Heart left ventricle (tissue), 16 donors: ENCODE measurements around the gene KLF15. TPM values are rescaled to one million over a fixed set of nuclear protein-coding genes. Genes with fewer than 3 reads are reported as not detected.

Experiments
- ATAC-seq, 4 donors: fragments of 200-7000 bp; cut with Tn5 transposase; one replicate each; pipeline ENCODE4 v1.9.1; 2020 to 2022; ENCODE audit warnings: moderate library complexity in 4 of 4, mild to moderate bottlenecking in 3 of 4, moderate number of reproducible peaks in 1 of 4
- DNase-seq, 5 donors: peaks; one replicate each; pipeline ENCODE4 v3.0.0-alpha.2; 2020
- H3K27ac ChIP-seq, 12 donors: fragments of 200-600 bp; sonication (generic) in 4 of 12; one replicate each; pipeline versions ENCODE4 v1.5.0 to v1.8.0; 2016 to 2022; ENCODE audit warnings: mild to moderate bottlenecking in 2 of 12
- H3K27me3 ChIP-seq, 9 donors: fragments of 200-600 bp; sonication (generic) in 2 of 9; one replicate each; pipeline versions ENCODE4 v1.5.1 to v1.8.0; 2016 to 2022; ENCODE audit warnings: mild to moderate bottlenecking in 3 of 9
- H3K36me3 ChIP-seq, 9 donors: fragments of 200-600 bp; sonication (generic) in 2 of 9; one replicate each; pipeline versions ENCODE4 v1.5.0 to v1.8.0; 2018 to 2022; ENCODE audit warnings: mild to moderate bottlenecking in 2 of 9
- H3K4me1 ChIP-seq, 12 donors: fragments of 200-600 bp; sonication (generic) in 4 of 12; one replicate each; pipeline versions ENCODE4 v1.5.0 to v1.8.0; 2016 to 2022; ENCODE audit warnings: mild to moderate bottlenecking in 3 of 12
- H3K4me3 ChIP-seq, 12 donors: fragments of 200-600 bp; sonication (generic) in 4 of 12; one replicate each; pipeline versions ENCODE4 v1.5.0 to v1.8.0; 2017 to 2022; ENCODE audit warnings: mild to moderate bottlenecking in 9 of 12, moderate library complexity in 4 of 12
- H3K9me3 ChIP-seq, 12 donors: fragments of 200-600 bp; sonication (generic) in 4 of 12; one replicate each; pipeline versions ENCODE4 v1.5.0 to v1.8.0; 2016 to 2022; ENCODE audit warnings: mild to moderate bottlenecking in 1 of 12
- POLR2A ChIP-seq, 2 donors: fragments of 450-650 bp; IDR thresholded peaks; one replicate each; pipeline ENCODE4 v1.6.1; 2017; ENCODE audit warnings: antibody characterized with exemption in 2 of 2, mild to moderate bottlenecking in 2 of 2, moderate library complexity in 2 of 2
- WGBS, 4 donors: extraction: QIAGEN DNeasy Blood & Tissue Kit in 2 of 4; methylation state at CpG; one replicate each; pipeline versions ENCODE4 v1.1.5 to v1.1.7; 2013 to 2018; 5-methylcytosine and 5-hydroxymethylcytosine counted together
- intact Hi-C, 10 donors: fragments of 100-400 bp; cut with DNase I; formaldehyde crosslinking; loops; one replicate each; pipeline versions ENCODE4 v1.11.1 to v1.14.2; 2022
- polyA plus RNA-seq, 2 donors: library from polyadenylated mRNA; stranded (reverse); fragments of 200-250 nt; gene quantifications; one replicate each; pipeline ENCODE4 v1.2.3, GENCODE V29; 2013
- total RNA-seq, 9 donors: library from RNA; depleted of rRNA in 2 of 9; stranded (reverse); fragments of >200 nt in 2 of 9; fragmentation: NEBNext Ultra II Directional in 3 of 9; extraction: Animal tissue kit (Norgen Biotek cat#: 25700) in 3 of 9; gene quantifications; one replicate each; pipeline versions ENCODE4 v1.1.0 to v1.2.4, GENCODE V29; 2016 to 2023
- TF ChIP-seq, protein P1 (sequence below), 12 donors: fragments of 200-600 bp; sonication (generic) in 4 of 12; IDR thresholded peaks; one replicate each; pipeline versions ENCODE4 v1.5.0 to v1.8.0; 2018 to 2022; ENCODE audit warnings: antibody characterized with exemption in 12 of 12, mild to moderate bottlenecking in 5 of 12
- donor health status: ischemic (EF 13 %, LVEDD 7.1; RV severe dilation, severe dysfunction).
- donor health status: healthy with polysubstance abuse.
- donor health status: DM: no; HTN: yes; CAD: no.
- donor health status: DM: no; HTN: no; CAD: no.
- donor health status: ischemic (EF 25% LVEDD 6.9; RV normal size, moderate dysfunction).
- donor health status: ischemic (EF 25% LVEDD 5.7; RV mildly dilated, moderate dysfunction).
- donor health status: healthy.
- donor health status: DM: yes; HTN: yes; CAD: no.
- donor health status: ischemic (EF 35%, LVEDD 5.7; RV mildly dilated, moderate dysfunction).
- donor health status: nonischemic (EF 11% LVEDD 7.7; RV severe dilation, severe dysfunction).
- donor health status: DM: yes; HTN: yes; CAD: no.
- donor health status: PGD.
- donor health status: ischemic (EF 29% LVEDD 5.4; RV normal size, mild dysfunction).
- donor health status: nonischemic (EF 23%, LVEDD 6.1; RV moderate dilation, normal function).

Gene KLF15
- total and polyA plus RNA-seq, 11 donors = 10.5 to 85.8 (median 35.9) TPM

DNA sequence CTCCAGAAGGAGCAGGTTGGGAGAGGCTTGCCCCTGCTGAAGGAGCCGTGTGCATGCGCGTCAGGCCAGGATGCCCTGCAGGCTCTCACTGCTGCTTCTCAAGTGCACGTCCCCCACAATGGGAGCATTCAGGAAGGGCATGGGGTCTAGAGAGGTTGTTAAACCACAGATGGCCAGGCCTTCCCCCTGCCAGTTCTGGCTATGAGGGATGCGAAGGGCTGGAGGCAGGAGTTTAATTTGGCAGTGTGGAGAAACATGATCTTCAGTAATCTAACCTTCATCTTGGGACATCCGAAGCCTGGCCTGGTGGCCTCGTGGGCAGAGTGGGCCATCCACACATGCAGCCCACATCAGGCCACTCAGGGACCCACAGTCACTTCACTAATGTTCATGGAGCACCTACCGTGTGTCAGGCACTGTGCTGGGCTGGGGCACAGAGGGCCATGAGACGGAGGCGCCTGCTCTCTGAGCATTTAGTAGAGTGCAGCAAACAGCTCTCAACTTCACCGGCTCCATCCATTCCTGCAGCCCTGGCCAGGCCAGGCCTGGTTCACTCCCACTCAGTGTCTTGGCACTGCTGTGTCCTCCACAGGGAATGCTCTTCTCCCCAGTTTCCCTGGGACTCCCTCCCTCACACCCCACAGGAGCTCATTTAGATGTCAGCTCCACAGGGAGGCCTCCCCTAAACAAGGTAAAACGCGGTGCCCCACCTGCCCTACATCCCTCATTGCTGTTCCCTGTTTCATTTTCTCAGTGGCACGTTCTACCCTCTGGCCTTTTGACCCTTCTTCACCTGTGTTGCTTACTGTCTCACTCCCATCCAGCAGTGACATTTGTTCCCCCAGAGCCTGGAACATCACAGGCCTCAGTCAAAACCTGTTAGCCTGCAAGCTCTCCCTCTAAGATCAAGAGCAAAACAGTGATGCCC lies 41.5 kb upstream of the KLF15 start:
- Histone ChIP-seq H3K4me1 (peaks cover 0 to 9% (median 2%) of the 10 kb centered on the region in 12 donors), H3K27me3 (peaks cover 0 to 19% (median 0%) of the 10 kb centered on the region in 9 donors), H3K36me3 (no peaks in the 10 kb centered on the region), H3K27ac (no peak overlapping the region), H3K4me3 (no peak overlapping the region), H3K9me3 (no peaks in the 10 kb centered on the region)
- DNase-seq (no peak), ATAC-seq (no peak)
- TF ChIP-seq, protein P1, sequence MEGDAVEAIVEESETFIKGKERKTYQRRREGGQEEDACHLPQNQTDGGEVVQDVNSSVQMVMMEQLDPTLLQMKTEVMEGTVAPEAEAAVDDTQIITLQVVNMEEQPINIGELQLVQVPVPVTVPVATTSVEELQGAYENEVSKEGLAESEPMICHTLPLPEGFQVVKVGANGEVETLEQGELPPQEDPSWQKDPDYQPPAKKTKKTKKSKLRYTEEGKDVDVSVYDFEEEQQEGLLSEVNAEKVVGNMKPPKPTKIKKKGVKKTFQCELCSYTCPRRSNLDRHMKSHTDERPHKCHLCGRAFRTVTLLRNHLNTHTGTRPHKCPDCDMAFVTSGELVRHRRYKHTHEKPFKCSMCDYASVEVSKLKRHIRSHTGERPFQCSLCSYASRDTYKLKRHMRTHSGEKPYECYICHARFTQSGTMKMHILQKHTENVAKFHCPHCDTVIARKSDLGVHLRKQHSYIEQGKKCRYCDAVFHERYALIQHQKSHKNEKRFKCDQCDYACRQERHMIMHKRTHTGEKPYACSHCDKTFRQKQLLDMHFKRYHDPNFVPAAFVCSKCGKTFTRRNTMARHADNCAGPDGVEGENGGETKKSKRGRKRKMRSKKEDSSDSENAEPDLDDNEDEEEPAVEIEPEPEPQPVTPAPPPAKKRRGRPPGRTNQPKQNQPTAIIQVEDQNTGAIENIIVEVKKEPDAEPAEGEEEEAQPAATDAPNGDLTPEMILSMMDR (IDR thresholded peaks at IDR 0.05) = no peak
- TF ChIP-seq POLR2A (IDR thresholded peaks at IDR 0.05) = no peak
- WGBS, 4 donors = 86 to 93% (median 91%) methylated on average over 12 to 14 of the region's 14 CpGs
- intact Hi-C loops = loop anchor here in 1 of 10 donors (10.0 kb wide), 1 partner anchor 66 kb away; no protein-coding TSS in a partner anchor

DNA sequence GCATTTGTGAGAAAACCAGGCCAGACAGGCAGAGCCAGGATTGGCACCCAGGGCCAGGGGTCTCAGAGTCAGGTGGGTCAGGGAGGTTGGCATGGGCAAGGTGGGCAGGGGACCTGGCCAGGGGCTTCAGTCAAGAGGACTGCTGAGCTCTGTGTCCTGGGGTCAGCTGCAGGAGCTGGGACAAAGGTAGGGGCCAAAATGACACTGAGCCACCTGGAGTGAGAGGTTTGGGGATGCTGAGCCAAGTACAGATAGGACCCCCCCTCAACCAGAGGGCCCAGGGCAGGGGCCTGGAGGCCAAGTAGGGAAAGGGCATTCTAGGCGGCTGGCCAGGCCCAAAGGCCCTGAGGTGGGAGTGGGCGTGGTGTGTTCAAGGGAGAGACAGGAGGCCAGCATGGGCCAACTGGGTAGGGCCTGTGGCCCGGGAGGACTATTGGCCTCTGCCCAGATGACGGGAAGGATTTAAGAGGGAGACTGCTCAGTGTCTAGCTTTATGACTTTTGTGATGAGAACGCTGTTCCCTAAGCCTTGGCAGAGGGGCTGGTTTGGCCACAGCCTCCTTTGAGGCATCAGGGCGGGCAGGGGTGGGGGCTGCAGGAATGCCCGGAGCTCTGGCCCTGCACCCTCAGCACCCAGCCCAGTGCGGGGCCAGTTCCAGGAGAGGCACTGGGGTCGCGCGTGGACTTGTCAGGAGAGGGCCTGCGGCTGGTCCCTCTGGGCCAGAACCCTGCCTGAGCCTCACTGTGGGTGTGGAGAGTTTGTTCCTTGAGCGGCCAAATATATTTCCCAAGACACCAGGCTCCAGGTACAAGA lies 40.6 kb upstream of the KLF15 start:
- TF ChIP-seq POLR2A (IDR thresholded peaks at IDR 0.05) = no peak
- TF ChIP-seq, protein P1 (IDR thresholded peaks at IDR 0.05) = no peak
- ATAC-seq (no peak), DNase-seq (no peak)
- intact Hi-C loops = loop anchor here in 1 of 10 donors (10.0 kb wide), 1 partner anchor 67 kb away; no protein-coding TSS in a partner anchor
- Histone ChIP-seq H3K27ac (no peak overlapping the region), H3K4me1 (peaks cover 0 to 9% (median 2%) of the 10 kb centered on the region in 12 donors), H3K27me3 (peaks cover 0 to 19% (median 0%) of the 10 kb centered on the region in 9 donors), H3K9me3 (no peaks in the 10 kb centered on the region), H3K36me3 (no peaks in the 10 kb centered on the region), H3K4me3 (no peak overlapping the region)
- 91 to 94% (median 93%) methylated on average over 12 to 13 of the region's 13 CpGs for WGBS, 4 donors

DNA sequence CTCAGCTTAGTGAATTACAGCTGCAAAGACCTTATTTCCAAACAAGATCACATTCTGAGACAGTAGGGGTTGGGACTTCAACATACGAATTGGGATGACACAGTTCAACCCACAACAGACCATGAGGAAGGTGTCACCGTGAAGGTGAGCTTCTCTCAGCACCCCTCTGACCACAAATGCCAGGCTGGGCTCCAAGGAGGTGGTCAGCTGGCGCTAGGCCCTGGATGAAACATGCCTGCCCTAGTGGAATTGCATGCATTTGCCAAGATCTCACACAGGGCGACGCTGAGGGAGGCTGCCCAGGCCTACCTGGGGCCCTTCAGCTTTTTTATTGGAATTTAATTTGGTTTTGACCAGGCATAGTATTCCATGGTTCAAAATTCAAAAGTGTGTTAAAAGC lies 39.3 kb upstream of the KLF15 start:
- no peak overlapping the region for H3K27ac ChIP-seq
- TF ChIP-seq, protein P1 (IDR thresholded peaks at IDR 0.05) = no peak
- TF ChIP-seq POLR2A (IDR thresholded peaks at IDR 0.05) = no peak
- H3K4me3 ChIP-seq = no peak overlapping the region
- intact Hi-C loops = loop anchor here in 1 of 10 donors (10.0 kb wide), 1 partner anchor 68 kb away; no protein-coding TSS in a partner anchor
- H3K9me3 ChIP-seq = no peaks in the 10 kb centered on the region
- no peak for ATAC-seq
- peaks cover 0 to 9% (median 2%) of the 10 kb centered on the region in 12 donors for H3K4me1 ChIP-seq
- DNase-seq = no peak
- WGBS, 4 donors = 90 to 96% (median 92%) methylated on average over 5 of the region's 5 CpGs
- H3K36me3 ChIP-seq = no peaks in the 10 kb centered on the region
- H3K27me3 ChIP-seq = peaks cover 0 to 26% (median 0%) of the 10 kb centered on the region in 9 donors
